HG02759 (cell line): ENCODE measurements around the gene LMO7.
"Not testable (repeated sequence)": the region's sequence is repeated elsewhere in the genome, so short reads cannot be mapped to it uniquely, and the experiment has no call there.

ENCODE experiments used
- ATAC-seq: cut with Tn5 transposase; IDR thresholded peaks from one replicate; pipeline ENCODE4 v1.9.1; 2021; ENCODE audit warnings: mild to moderate bottlenecking, moderate library complexity; ENCODE audit not compliant: unreplicated experiment

LMO7 gene

GRCh38 chr13:75739244-75739868 lies 103.2 kb downstream of the LMO7 start:
- peak; percentile 70 for ATAC-seq

- peak; percentile 26 for ATAC-seq
Measured at GRCh38 chr13:75740031-75740430, 103.9 kb downstream of the LMO7 start.

- ATAC-seq = not testable (repeated sequence)
Measured at GRCh38 chr13:75743072-75743471, 106.9 kb downstream of the LMO7 start.

GRCh38 chr13:75744127-75744526 lies 108.0 kb downstream of the LMO7 start:
- no peak for ATAC-seq

GRCh38 chr13:75745387-75745786 lies 109.3 kb downstream of the LMO7 start:
- no peak for ATAC-seq

- no peak for ATAC-seq
Measured at GRCh38 chr13:75748874-75749273, 112.7 kb downstream of the LMO7 start.

GRCh38 chr13:75749407-75749806 lies 113.3 kb downstream of the LMO7 start:
- ATAC-seq = no peak

- ATAC-seq = no peak
Measured at GRCh38 chr13:75751350-75751749, 115.2 kb downstream of the LMO7 start.

- no peak for ATAC-seq
Measured at GRCh38 chr13:75752826-75753225, 116.7 kb downstream of the LMO7 start.

GRCh38 chr13:75754936-75755335 lies 118.8 kb downstream of the LMO7 start:
- ATAC-seq = no peak

GRCh38 chr13:75757336-75757735 lies 121.2 kb downstream of the LMO7 start:
- no peak for ATAC-seq

- ATAC-seq = no peak
Measured at GRCh38 chr13:75759531-75759930, 123.4 kb downstream of the LMO7 start.

- peak; percentile 55 for ATAC-seq
Measured at GRCh38 chr13:75760131-75761021, 124.2 kb downstream of the LMO7 start.

GRCh38 chr13:75761369-75761768 lies 125.2 kb downstream of the LMO7 start:
- no peak for ATAC-seq

GRCh38 chr13:75762076-75762937 lies 126.2 kb downstream of the LMO7 start:
- peak; percentile 89 for ATAC-seq

- peak; percentile 24 for ATAC-seq
Measured at GRCh38 chr13:75762955-75763354, 126.8 kb downstream of the LMO7 start.

GRCh38 chr13:75763512-75763911 lies 127.4 kb downstream of the LMO7 start:
- no peak for ATAC-seq

- ATAC-seq = no peak
Measured at GRCh38 chr13:75764251-75764925, 128.3 kb downstream of the LMO7 start.

GRCh38 chr13:75764926-75765310 lies 128.8 kb downstream of the LMO7 start:
- ATAC-seq = no peak

GRCh38 chr13:75766636-75767035 lies 130.5 kb downstream of the LMO7 start:
- ATAC-seq = no peak
